ENCODE results near the gene ASCC3. TPM values are rescaled to one million over a fixed set of nuclear protein-coding genes. Genes with fewer than 3 reads are reported as not detected.
A peak's percentile ranks its signal among the peaks of the same experiment; 100 is the strongest.

Gene ASCC3
- 10 to 100 TPM; 25.9 to 40.9 (median 31.3) TPM for total RNA-seq

- no peaks in the 10 kb centered on the region for H3K9me3 ChIP-seq
- no peak for TF ChIP-seq CTCF (IDR thresholded peaks at IDR 0.05)
- TF ChIP-seq EP300 (IDR thresholded peaks at IDR 0.05): no peak
- peak in 2 of 3 donors; percentile 29 to 78 for TF ChIP-seq POLR2AphosphoS5 (IDR thresholded peaks at IDR 0.05)
- peak in 1 of 2 donors; percentile 38 for TF ChIP-seq POLR2A (IDR thresholded peaks at IDR 0.05)
- no peaks in the 10 kb centered on the region for H3K36me3 ChIP-seq
- peak; percentile 94 to 95 for DNase-seq (ENCODE audit: low spot score in 2 of 2)
- H3K27ac ChIP-seq: peak within 1 kb of the TSS; percentile 88
- under 1% methylated on average over 41 of the region's 83 CpGs for WGBS
- H3K4me3 ChIP-seq: peak within 1 kb of the TSS; percentile 71
- no peaks in the 10 kb centered on the region for H3K27me3 ChIP-seq
- H3K4me1 ChIP-seq: peaks cover 27% of the 10 kb centered on the region
Observed at GRCh38 chr6:100880853-100881706, at the start of gene ASCC3. TSS of gene ASCC3 (minus strand) at chr6:100881329. CDS start at chr6:100867997, 13,332 bp downstream.

GRCh38 chr6:100925749-100926148 lies 44.6 kb upstream of the ASCC3 start:
- no peak for TF ChIP-seq CTCF (IDR thresholded peaks at IDR 0.05)
- TF ChIP-seq POLR2AphosphoS5 (IDR thresholded peaks at IDR 0.05): no peak
- TF ChIP-seq EP300 (IDR thresholded peaks at IDR 0.05): no peak
- no peak for TF ChIP-seq POLR2A (IDR thresholded peaks at IDR 0.05)
- Histone ChIP-seq H3K36me3 (no peaks in the 10 kb centered on the region), H3K4me3 (no peak overlapping the region), H3K27ac (no peak overlapping the region), H3K4me1 (no peaks in the 10 kb centered on the region), H3K27me3 (no peaks in the 10 kb centered on the region), H3K9me3 (no peaks in the 10 kb centered on the region)
- no peak for DNase-seq (ENCODE audit: low spot score in 2 of 2)
- WGBS: 91% methylated on average over 1 of the region's 1 CpG

- no peaks in the 10 kb centered on the region for H3K4me1 ChIP-seq
- no peak overlapping the region for H3K27ac ChIP-seq
- no peaks in the 10 kb centered on the region for H3K9me3 ChIP-seq
- H3K27me3 ChIP-seq: no peaks in the 10 kb centered on the region
- DNase-seq (ENCODE audit: low spot score in 2 of 2): no peak
- TF ChIP-seq POLR2AphosphoS5 (IDR thresholded peaks at IDR 0.05): no peak
- TF ChIP-seq POLR2A (IDR thresholded peaks at IDR 0.05): no peak
- no peak for TF ChIP-seq EP300 (IDR thresholded peaks at IDR 0.05)
- no peak for TF ChIP-seq CTCF (IDR thresholded peaks at IDR 0.05)
- H3K4me3 ChIP-seq: no peak overlapping the region
- no peaks in the 10 kb centered on the region for H3K36me3 ChIP-seq
- WGBS: 38% methylated on average over 9 of the region's 9 CpGs
Observed at GRCh38 chr6:100924534-100925227, 43.6 kb upstream of the ASCC3 start.

GRCh38 chr6:100923481-100924165 lies 42.5 kb upstream of the ASCC3 start:
- Histone ChIP-seq H3K36me3 (no peaks in the 10 kb centered on the region), H3K27ac (no peak overlapping the region), H3K27me3 (no peaks in the 10 kb centered on the region), H3K4me1 (no peaks in the 10 kb centered on the region), H3K4me3 (no peak overlapping the region), H3K9me3 (no peaks in the 10 kb centered on the region)
- TF ChIP-seq POLR2A (IDR thresholded peaks at IDR 0.05) (no peak), EP300 (IDR thresholded peaks at IDR 0.05) (no peak)
- DNase-seq (ENCODE audit: low spot score in 2 of 2): no peak
- 54% methylated on average over 3 of the region's 3 CpGs for WGBS

- TF ChIP-seq EP300 (IDR thresholded peaks at IDR 0.05): no peak
- TF ChIP-seq CTCF (IDR thresholded peaks at IDR 0.05): no peak
- TF ChIP-seq POLR2A (IDR thresholded peaks at IDR 0.05): no peak
- no peak for TF ChIP-seq POLR2AphosphoS5 (IDR thresholded peaks at IDR 0.05)
- DNase-seq (ENCODE audit: low spot score in 2 of 2): no peak
- Histone ChIP-seq H3K27me3 (no peaks in the 10 kb centered on the region), H3K9me3 (no peaks in the 10 kb centered on the region), H3K36me3 (no peaks in the 10 kb centered on the region), H3K4me3 (no peak overlapping the region), H3K27ac (no peak overlapping the region), H3K4me1 (no peaks in the 10 kb centered on the region)
- WGBS: 90% methylated on average over 2 of the region's 2 CpGs
Observed at GRCh38 chr6:100920028-100920605, 39.0 kb upstream of the ASCC3 start.
